Left ventricle myocardium superior (tissue), 1 donor: Measurements from ENCODE around the gene TAB3. TPM values are rescaled to one million over a fixed set of nuclear protein-coding genes. Genes with fewer than 3 reads are reported as not detected.

ENCODE experiments used
- ATAC-seq: fragments of 200-7000 bp; cut with Tn5 transposase; one replicate; pipeline ENCODE4 v1.9.1; 2020; ENCODE audit warnings: mild to moderate bottlenecking, moderate library complexity
- DNase-seq: peaks from one replicate; pipeline ENCODE4 v3.0.0-alpha.2; 2020
- intact Hi-C: fragments of 100-400 bp; cut with micrococcal nuclease; formaldehyde crosslinking; loops from one replicate; pipeline ENCODE4 v1.11.0; 2022
- long read RNA-seq: library from polyadenylated mRNA; unstranded; transcript quantifications from one replicate; pipeline ENCODE4 v2.0.0, GENCODE V29; 2021
- total RNA-seq: library from RNA; stranded (reverse); fragmentation: NEBNext Ultra II Directional; extraction: Animal tissue kit (Norgen Biotek cat#: 25700); gene quantifications from one replicate; pipeline ENCODE4 v1.2.1, GENCODE V29; 2021
- donor health status: DM: no; HTN: yes; CAD: no; lungs with severe emphysema.

TAB3 gene, protein sequence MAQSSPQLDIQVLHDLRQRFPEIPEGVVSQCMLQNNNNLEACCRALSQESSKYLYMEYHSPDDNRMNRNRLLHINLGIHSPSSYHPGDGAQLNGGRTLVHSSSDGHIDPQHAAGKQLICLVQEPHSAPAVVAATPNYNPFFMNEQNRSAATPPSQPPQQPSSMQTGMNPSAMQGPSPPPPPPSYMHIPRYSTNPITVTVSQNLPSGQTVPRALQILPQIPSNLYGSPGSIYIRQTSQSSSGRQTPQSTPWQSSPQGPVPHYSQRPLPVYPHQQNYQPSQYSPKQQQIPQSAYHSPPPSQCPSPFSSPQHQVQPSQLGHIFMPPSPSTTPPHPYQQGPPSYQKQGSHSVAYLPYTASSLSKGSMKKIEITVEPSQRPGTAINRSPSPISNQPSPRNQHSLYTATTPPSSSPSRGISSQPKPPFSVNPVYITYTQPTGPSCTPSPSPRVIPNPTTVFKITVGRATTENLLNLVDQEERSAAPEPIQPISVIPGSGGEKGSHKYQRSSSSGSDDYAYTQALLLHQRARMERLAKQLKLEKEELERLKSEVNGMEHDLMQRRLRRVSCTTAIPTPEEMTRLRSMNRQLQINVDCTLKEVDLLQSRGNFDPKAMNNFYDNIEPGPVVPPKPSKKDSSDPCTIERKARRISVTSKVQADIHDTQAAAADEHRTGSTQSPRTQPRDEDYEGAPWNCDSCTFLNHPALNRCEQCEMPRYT
- total RNA-seq = 12.8 TPM
- long read RNA-seq, partial matches to known transcripts = 1 of 5 reads
- long read RNA-seq, other reads (novel, unspliced or antisense) = 4 of 5 reads

DNA sequence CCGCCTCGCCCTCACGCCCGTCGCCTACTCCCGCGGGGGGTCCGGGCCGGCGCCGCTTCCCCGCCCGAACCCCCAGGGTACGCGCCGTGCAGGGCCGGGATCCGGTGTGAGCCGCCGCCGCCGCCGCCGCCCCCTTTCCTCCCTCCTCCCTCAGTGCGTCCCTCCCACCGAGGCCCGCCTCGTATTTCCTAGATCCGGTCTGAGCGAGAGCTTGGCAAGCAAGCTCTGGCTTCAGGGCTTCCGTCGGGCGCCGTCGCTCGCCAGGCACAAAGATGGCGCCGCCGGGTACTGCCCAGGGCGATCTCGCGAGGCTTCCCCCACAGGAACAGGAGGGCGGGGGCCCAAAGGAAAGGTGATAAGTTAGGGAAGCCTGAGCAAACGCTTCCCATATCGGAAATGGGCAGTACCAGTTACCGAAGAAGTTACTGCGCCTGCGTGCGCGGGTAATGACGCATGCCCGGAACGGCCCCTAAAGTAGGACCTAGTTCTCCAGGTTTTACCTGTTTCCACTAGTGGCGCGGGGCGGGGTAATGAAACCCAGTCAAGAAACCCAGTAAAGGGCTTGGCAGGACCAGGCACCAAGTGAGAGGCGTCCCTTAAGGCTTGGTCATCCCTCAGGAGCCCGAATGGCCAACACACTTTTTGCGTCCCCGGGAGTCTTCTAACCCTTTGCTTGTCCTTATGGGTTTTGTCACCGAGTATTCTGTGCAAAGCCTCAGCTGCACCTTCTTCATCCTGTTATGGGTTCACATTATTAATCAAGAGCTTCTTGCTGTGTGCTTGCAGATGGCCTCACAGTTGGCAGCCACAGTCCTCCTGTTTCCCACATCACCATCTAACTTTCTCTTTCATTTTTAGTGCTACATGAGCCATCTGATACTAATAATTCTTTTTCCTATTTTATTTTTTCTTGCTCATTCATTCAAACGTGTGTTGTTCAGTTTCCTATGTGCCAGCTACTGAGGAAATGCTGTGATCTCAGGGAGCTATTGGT lies at the start of gene TAB3:
Gene TAB3, minus strand, starts transcription at position 108 of the 994 bp plus-strand sequence. CDS start 29,666 bp downstream, outside the sequence.
- intact Hi-C loops = no loop called here
- ATAC-seq = peak; percentile 97
- peak; percentile 95 for DNase-seq

DNA sequence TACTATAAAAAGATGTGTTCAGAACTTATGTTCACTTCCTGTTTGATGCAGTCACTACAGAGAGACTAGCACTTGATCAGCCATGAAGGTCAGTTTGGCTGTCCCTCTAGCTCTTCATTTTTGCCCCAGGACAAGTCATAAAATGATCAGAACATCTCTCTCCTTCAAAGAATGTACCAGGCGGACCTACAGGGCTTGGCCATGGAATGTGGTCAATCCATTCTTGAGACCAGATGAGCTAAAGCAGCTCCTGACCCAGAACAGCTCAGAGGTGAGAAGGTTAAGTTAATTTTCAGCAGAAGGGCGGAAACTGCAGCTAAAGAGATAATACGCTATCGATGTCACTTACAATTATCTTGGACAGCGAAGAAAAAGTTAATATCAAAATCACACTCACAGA lies 49.2 kb upstream of the TAB3 start:
- ATAC-seq = no peak
- intact Hi-C loops = no loop called here
- DNase-seq = no peak

DNA sequence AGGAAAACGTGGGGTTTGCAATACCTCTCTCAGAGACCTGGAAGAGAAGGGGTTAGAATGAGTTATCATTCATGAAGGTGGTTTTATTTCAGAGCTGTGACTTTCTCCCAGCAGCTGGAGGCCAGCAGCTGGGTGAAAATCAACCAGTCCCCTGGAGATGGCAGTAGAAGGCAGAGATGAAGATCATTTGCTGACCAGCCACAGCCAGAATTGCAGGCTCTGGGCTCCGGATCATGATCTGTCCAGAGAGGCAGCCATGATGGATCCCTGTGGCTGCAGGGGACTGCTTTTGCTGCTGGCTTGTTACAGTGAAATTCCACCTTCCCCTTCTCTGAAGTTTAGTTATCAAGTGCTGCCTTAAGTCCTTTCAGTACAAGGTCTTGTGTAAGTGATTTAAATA lies 46.9 kb upstream of the TAB3 start:
- ATAC-seq = no peak
- intact Hi-C loops = no loop called here
- DNase-seq = no peak

DNA sequence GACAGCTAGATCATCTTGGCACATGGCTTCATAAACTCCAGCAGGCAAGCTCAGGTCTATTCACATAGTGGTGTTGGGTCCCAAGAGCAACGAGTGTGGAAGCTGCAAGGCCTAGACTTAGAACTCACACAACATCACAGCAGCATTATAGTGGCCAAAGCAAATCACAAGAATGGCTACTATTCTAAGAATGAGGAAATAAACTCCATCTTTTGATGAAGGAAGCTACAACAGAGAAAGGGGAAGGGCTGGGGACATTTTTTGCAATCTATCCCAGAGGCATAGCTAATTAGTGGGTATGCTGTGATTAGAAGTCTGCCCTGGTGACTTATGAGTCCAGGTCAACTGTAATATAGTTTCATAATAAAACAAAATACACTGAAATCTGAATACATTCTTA lies 42.9 kb upstream of the TAB3 start:
- ATAC-seq (no peak), DNase-seq (no peak)
- intact Hi-C loops = no loop called here

DNA sequence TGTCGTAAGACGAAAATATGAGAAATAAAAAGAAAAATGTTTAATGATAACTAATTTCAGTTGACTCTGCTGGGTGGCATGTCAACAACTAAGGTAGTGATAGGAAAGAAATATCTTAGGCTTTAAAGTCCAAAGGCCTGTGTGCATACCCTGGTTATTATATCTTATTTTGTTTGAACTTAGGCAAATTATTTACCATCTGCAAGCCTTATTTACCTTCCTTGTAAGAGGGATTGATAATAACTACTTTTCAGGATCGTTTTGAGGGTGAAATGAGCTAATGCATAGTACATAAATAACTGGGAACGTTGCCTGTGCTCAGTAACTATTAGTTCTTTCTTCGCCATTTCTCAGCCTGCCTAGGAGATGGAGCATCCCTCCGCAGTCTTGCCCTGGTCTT lies 41.6 kb upstream of the TAB3 start:
- no peak for DNase-seq
- intact Hi-C loops = no loop called here

DNA sequence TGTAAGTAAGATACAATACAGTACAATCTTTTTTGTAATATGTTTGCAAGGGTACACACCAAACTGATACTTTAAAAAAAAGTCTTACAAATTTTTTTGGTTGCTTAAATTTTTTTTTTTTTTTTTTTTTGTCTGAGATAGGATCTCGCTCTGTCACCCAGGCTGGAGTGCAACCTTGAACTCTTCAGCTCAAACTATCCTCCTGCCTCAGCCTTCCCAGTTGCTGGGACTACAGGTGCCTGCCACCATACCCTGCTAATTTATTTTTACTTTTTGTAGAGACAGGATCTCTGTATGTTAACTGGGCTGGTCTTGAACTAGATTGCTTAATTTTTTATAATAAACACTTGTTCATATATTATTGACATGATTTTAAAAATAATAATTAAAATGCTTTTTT lies 41.1 kb upstream of the TAB3 start:
- ATAC-seq (no peak), DNase-seq (no peak)
- intact Hi-C loops = no loop called here

More for the DNA sequence above, 41.6 kb upstream of the TAB3 start:
- ATAC-seq = no peak

DNA sequence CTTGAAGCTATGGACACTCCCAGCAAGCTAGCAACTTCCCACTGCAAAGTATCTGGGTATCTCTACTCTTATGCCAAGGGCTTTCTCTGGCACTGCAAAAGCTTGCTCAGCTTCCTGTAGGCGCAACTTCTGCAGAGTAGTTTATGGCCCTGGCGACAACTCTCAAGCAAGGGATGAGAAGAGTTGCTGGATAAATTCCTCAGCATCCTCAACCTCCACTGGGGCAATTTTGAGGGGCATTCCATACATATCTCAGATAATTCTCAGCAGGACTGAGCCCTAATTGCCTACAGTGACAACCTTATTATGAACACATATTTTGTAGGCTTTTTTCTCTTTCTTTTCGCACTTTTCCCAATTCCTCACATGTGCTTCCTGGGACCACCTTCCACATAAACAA lies 31.2 kb upstream of the TAB3 start:
- DNase-seq (no peak), ATAC-seq (no peak)
- intact Hi-C loops = no loop called here

DNA sequence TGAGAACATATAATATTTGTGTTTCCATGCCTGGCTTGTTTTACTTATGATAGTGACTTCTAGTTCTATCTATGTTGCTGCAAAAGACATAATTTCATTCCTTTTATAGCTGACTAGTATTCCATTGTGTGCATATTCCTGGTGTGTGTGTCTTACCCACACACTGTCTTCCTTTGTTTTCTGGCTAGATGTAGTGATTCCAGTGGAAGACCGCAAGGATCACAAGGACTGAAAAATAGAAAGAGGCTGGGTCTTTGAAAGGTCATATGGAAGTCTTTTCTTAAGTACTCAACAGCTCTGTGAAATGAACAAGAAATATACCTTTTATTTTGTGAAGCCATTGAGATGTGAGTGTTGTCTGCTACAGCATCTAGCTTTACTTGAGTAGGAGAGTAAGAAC lies 29.4 kb upstream of the TAB3 start:
- intact Hi-C loops = no loop called here

DNA sequence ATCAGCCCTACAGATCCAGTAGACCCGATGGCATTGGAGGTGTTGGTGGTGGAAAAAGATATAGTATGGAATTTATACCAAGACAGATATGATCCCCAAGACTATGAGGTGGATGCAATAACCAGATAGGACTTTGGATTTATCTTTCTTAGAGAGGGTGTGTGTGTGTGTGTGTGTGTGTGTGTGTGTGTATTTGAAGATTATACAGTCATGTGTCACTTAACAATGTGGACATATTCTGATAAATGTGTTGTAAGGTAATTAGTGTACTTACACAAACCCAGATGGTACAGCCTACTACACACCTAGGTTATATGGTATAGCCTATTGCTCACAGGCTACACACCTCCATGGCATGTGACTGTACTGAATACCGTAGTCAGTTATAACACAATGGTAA lies 24.4 kb upstream of the TAB3 start:
- ATAC-seq (no peak), DNase-seq (no peak)
- intact Hi-C loops = no loop called here

More for the DNA sequence above, 29.4 kb upstream of the TAB3 start:
- no peak for ATAC-seq
- DNase-seq = no peak

DNA sequence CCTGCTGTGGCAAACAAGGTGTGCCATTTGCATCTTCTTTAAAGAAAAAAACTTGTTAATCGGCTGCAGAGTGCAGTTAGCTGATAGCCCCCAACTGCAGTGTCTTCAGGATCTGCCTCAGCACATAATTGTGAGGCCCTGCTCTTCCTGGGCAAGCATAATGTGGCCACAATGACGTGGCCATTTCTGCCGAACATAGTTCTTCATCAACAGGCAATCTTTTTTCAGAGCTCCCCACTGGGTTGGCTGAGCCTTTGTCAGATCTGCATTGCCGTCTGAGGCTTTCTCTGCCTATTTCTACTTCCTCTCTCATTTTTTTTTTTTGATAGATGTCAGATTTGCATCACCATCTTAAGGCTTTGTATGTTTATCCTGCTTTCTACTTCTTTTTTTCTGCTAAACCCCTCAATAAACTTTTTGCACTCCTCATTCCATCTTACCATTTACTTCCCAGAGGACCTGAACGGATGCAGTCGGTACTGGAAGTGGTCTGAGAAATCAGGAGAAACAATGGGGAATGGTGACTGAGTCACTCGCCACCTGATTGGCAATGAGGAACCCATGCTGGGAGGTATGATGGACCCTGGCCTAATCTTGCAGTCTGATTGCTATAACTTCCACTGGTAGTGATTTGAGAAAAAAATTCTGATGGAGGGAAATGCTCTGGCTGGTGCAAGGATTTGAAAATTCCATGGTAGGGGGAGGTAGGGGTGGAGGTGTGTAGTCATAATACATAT lies 21.2 kb upstream of the TAB3 start:
- no peak for ATAC-seq
- intact Hi-C loops = no loop called here

DNA sequence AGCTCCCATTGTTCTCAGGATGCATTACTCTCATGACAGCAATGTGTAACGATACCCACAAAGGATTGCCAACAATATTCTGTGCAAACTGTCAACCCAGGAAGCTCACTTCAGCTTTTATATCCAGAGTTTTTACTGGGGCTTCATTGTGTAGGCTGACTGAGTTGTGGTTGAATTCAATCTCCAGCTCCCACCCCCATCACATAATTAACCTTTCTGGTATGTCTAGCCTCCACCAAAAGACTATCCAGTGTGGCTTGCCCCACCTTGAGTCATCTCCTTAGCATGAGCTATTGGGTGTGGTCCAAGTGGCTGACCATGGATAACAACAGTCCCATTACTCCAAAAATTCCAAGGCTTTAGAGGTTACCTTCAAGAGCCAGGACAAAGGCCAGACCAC lies 17.7 kb upstream of the TAB3 start:
- intact Hi-C loops = no loop called here
- no peak for ATAC-seq
- DNase-seq = no peak

More for the DNA sequence above, 21.2 kb upstream of the TAB3 start:
- no peak for DNase-seq

DNA sequence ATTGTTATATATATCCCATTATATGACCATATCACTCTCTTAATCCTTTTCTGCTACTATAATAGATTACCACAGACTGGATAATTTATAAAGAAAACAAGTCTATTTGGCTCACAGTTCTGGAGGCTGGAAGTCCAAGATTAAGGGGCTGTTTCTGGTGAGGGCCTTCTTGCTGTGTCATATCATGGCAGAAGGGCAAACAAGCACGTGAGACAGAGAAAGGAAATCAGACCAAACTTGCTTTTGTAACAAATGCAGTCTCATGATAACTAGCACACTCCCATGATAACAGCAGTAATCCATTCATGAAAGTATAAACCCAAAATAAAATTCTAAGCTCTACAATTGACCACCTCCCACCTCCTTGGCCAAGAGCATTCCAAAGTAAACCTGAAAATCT lies 16.3 kb upstream of the TAB3 start:
- ATAC-seq (no peak), DNase-seq (no peak)
- intact Hi-C loops = no loop called here

DNA sequence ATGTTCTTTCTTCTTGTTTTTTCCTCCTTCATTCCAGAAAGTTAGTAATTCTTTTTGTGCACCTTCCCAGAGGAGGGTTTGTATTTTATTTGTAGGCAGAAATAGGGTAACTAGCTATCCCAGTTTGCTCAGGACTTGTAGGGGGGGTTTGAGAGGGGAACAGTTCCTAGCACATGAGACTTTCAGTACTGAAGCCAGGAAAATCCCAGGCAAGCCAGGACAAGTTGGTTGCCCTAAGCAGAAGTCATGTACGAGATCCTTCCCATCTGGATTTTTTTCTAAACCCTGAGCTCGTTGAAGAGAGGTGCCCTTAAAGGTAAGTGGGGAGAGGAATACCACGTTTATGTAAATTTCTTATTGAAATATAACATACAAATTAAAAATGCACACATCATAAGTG lies 15.6 kb upstream of the TAB3 start:
- intact Hi-C loops = no loop called here
- DNase-seq = no peak
- ATAC-seq = no peak

DNA sequence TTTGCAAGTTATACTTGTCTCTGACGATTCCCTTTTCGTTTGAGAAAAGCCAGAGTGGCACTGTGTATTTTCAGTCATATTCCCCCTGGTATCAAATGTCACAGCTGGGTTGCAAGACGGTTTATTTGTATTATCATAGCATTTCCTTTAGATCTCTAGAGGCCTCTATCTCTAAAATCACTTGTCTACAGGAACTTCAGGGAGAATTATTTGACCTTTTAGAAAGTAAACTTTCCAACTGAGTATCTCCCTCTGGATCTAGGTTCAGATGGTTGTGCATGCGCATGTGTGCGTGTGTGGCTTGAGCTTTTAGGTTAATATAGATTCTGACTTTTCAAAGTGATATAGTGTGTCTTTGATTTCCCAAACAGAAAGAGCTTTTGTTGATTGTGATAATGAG lies 15.1 kb upstream of the TAB3 start:
- intact Hi-C loops = no loop called here
- DNase-seq (no peak), ATAC-seq (no peak)

DNA sequence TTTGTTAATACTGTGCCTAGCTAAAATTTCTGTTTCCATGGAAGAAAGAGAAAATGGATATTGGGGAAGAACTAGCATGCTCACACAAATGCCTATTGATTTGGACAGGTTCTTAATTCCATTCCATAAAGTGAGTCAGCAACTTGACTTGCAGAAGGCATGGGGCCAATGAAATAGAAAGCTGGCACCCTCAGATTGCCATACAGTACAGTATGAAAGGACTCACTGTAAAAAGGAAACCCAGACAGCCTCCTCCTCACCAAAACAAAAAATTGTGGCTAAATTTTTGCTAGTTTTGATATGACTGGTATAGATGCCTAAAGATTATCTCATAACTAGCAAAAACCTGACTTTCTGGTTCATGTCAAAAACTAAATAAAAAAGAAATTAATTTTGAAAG lies 11.2 kb upstream of the TAB3 start:
- DNase-seq = no peak
- intact Hi-C loops = no loop called here
- ATAC-seq = no peak

DNA sequence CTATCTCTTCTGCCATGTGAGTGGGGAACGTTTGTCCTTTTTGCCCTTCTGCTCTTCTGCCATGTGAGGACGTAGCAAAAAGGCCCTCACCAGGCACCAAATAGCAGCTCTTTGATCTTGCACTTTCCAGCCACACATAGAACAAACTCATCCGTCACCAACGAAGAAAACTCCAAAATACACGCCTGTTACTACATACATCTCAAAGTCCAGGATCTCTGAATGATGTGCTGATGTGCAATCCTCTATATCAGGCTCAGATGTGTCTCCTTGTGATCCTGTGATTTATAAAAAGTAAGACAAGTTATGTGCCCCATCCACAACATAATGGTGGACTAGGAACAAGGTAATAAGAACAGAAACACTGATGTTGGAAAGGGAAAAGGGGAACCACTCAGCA lies 9.8 kb upstream of the TAB3 start:
- ATAC-seq (no peak), DNase-seq (no peak)
- intact Hi-C loops = no loop called here

DNA sequence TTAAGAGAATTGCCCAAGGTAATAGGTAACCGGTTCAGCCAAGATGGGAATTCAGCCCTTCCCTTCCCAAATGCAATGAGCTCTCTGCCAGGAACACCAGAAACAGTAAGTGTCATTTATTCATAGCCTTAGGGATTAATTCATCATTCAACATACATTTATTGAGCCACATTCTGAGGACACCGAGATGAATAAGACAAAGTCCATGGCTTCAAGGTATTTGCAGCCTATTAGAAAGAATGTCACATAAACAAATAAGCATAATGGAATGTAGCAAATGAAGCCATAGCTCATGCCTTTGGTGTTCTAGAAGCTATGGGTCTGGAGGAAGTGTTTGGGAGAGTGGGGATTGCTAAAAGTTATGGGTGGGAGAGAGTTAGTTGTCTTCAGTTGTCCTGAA lies 6.3 kb upstream of the TAB3 start:
- ATAC-seq (no peak), DNase-seq (no peak)
- intact Hi-C loops = no loop called here

DNA sequence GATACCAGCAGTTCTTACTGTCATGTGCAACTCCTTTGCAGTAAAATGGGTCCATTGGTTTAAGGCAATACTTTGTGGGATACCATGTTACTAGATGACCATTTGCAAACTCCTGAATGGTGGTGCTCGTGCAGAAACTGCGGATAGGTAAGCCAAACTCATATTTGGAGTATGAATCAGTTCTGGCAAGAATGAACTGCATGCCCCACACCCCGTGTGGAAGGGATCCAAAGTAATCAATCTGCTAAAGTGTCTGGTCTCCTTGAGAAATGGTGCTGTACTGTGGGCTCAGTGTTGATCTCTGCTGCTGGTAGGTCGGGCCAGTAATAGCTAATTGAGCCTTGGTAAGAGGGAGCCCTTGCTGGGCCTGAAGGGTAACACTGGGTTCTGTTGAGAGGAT lies 4.2 kb upstream of the TAB3 start:
- DNase-seq (no peak), ATAC-seq (no peak)
- intact Hi-C loops = no loop called here

DNA sequence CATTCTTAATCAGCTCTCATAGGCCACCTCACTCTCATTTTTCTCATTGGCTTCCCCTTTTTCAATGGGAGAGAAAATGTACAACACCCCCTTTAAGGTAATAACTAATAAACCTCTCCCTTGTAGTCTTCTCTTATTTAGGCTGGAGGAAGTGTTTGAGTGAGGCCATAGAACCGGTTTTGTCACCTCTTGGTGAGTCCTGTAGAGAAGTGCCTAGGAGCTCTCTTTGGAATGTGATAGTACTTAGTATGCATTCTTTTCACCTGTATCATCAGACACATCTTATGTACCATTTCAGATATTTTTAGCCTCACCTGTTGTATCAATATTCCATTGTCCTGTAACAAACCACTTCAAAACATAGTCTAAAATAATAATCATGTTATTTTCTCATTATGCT lies 3.5 kb upstream of the TAB3 start:
- ATAC-seq = no peak
- intact Hi-C loops = no loop called here
- DNase-seq = no peak
